ENCODE measurements around the gene FAN1. TPM values are rescaled to one million over a fixed set of nuclear protein-coding genes. Genes with fewer than 3 reads are reported as not detected.

The FAN1 gene
- total and polyA plus RNA-seq, 2 of the 4 experiments (the other 2 are of a cell fraction) = 7.6 to 12.4 TPM

DNA sequence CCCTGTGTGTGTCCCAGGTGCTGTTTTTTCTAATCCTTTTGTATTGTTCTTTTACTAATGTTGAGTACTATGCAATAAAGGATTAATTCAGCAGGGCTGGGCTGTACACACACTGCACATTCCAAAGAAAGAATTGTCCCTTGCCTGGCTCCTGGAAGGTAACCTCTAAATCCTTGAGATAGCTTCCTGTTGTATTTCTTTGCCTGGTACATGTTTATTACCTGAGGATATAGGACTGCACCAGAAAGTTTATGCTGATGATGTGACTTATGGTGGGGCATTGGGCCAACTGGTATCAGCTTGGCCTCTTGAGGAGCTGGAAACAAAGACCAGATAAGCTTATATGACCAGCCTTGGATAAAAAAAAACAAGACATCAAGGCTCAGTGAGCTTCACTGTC is 26.6 kb upstream of the FAN1 start:
- DNase-seq (no peak), ATAC-seq (ENCODE audit: low read depth) (no peak)
- Histone ChIP-seq H3K27me3 (ENCODE audit: control insufficient read depth, insufficient read depth, low read length) (no peaks in the 10 kb centered on the region), H3K36me3 (ENCODE audit: control insufficient read depth, insufficient read depth, low read length) (no peaks in the 10 kb centered on the region), H2BK5ac (ENCODE audit: low read depth, low read length, poor library complexity, severe bottlenecking) (no peak overlapping the region), H2BK20ac (ENCODE audit: low read depth, low read length) (no peak overlapping the region), H3K4me2 (ENCODE audit: low read depth, low read length) (no peak overlapping the region), H3K27ac (ENCODE audit: insufficient read depth, low read length) (no peak overlapping the region), H3K4ac (ENCODE audit: low read depth, low read length) (no peak overlapping the region), H2BK120ac (ENCODE audit: low read depth, low read length) (no peak overlapping the region), H3K9me1 (ENCODE audit: insufficient read depth, low read length) (no peaks in the 10 kb centered on the region), H3K9me3 (ENCODE audit: control insufficient read depth, insufficient read depth, low read length) (no peaks in the 10 kb centered on the region), H3K79me1 (ENCODE audit: low read depth in 1 of 2, low read length in 2 of 2) (no peaks in the 10 kb centered on the region), H4K20me1 (ENCODE audit: insufficient read depth, low read length) (no peaks in the 10 kb centered on the region), H2BK15ac (ENCODE audit: low read depth, low read length) (no peak overlapping the region), H3K4me3 (ENCODE audit: insufficient read depth, low read depth, low read length) (no peak overlapping the region), H2AK9ac (replicated peaks; ENCODE audit: low read depth, low read length, poor library complexity) (no peak overlapping the region), H4K5ac (ENCODE audit: low read depth, low read length) (no peak overlapping the region), H3K14ac (replicated peaks; ENCODE audit: low read depth, low read length) (no peak overlapping the region), H3K23ac (ENCODE audit: low read depth, low read length) (no peak overlapping the region), H4K8ac (ENCODE audit: low read depth in 2 of 2, low read length in 2 of 2) (no peak overlapping the region), H3K9ac (ENCODE audit: low read depth, low read length) (no peak overlapping the region), H3K18ac (ENCODE audit: low read depth, low read length) (no peak overlapping the region), H3K56ac (ENCODE audit: extremely low read depth, insufficient read depth, low read length) (no peak overlapping the region), H2AFZ (replicated peaks; ENCODE audit: low read length, poor library complexity) (no peak overlapping the region), H2AK5ac (ENCODE audit: low read depth, low read length) (no peak overlapping the region), H4K91ac (ENCODE audit: insufficient read depth, low read depth, low read length) (no peak overlapping the region), H3K4me1 (ENCODE audit: control insufficient read depth, insufficient read depth, low read length) (no peaks in the 10 kb centered on the region)
- CTCF ChIA-PET = no interaction called here
- POLR2A ChIA-PET (ENCODE audit: unreplicated experiment) = no interaction called here
- in situ Hi-C loops (cut with MboI; ENCODE audit: low sequenced_read_pairs) = no loop called here
- intact Hi-C loops (cut with micrococcal nuclease) = no loop called here
- no TSS peak for BruUV-seq (replicated peaks)
- TF ChIP-seq BHLHE40 (IDR thresholded peaks at IDR 0.05; ENCODE audit: low read depth, low read length) (no peak), MAZ (IDR thresholded peaks at IDR 0.05; ENCODE audit: borderline replicate concordance, low read depth, low read length) (no peak), FOS (IDR thresholded peaks at IDR 0.05; ENCODE audit: low read depth, low read length) (no peak), MXI1 (IDR thresholded peaks at IDR 0.05; ENCODE audit: borderline replicate concordance, low read depth, low read length) (no peak), RCOR1 (IDR thresholded peaks at IDR 0.05; ENCODE audit: insufficient replicate concordance, low read length) (no peak), RAD21 (IDR thresholded peaks at IDR 0.05; ENCODE audit: low read length) (no peak), CEBPB (IDR thresholded peaks at IDR 0.05; ENCODE audit: low read depth, low read length) (no peak), SMC3 (IDR thresholded peaks at IDR 0.05; ENCODE audit: low read depth, low read length) (no peak), MAFK (IDR thresholded peaks at IDR 0.05; ENCODE audit: low read depth, low read length) (no peak), RFX5 (IDR thresholded peaks at IDR 0.05; ENCODE audit: low read depth, low read length) (no peak), CTCF (conservative IDR thresholded peaks at IDR 0.05; ENCODE audit: low read depth, low read length) (no peak), CHD1 (IDR thresholded peaks at IDR 0.05; ENCODE audit: low read depth, low read length) (no peak)
- TF ChIP-seq, protein P1, sequence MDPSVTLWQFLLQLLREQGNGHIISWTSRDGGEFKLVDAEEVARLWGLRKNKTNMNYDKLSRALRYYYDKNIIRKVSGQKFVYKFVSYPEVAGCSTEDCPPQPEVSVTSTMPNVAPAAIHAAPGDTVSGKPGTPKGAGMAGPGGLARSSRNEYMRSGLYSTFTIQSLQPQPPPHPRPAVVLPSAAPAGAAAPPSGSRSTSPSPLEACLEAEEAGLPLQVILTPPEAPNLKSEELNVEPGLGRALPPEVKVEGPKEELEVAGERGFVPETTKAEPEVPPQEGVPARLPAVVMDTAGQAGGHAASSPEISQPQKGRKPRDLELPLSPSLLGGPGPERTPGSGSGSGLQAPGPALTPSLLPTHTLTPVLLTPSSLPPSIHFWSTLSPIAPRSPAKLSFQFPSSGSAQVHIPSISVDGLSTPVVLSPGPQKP (IDR thresholded peaks at IDR 0.05; ENCODE audit: borderline replicate concordance, low read depth, low read length) = no peak
- TF ChIP-seq, protein P2, sequence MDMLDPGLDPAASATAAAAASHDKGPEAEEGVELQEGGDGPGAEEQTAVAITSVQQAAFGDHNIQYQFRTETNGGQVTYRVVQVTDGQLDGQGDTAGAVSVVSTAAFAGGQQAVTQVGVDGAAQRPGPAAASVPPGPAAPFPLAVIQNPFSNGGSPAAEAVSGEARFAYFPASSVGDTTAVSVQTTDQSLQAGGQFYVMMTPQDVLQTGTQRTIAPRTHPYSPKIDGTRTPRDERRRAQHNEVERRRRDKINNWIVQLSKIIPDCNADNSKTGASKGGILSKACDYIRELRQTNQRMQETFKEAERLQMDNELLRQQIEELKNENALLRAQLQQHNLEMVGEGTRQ (IDR thresholded peaks at IDR 0.05; ENCODE audit: low read depth, low read length) = no peak
- dilution Hi-C loops (cut with HindIII; ENCODE audit: low sequenced_read_pairs, unreplicated experiment) = no loop called here
